HG03045 (cell line): ENCODE measurements around the gene GDPD5.
"Not testable (repeated sequence)": the region's sequence is repeated elsewhere in the genome, so short reads cannot be mapped to it uniquely, and the experiment has no call there.

ENCODE experiments used
- ATAC-seq: cut with Tn5 transposase; IDR thresholded peaks from one replicate; pipeline ENCODE4 v1.9.1; 2021; ENCODE audit warnings: mild to moderate bottlenecking, moderate library complexity; ENCODE audit not compliant: unreplicated experiment

Gene GDPD5

DNA sequence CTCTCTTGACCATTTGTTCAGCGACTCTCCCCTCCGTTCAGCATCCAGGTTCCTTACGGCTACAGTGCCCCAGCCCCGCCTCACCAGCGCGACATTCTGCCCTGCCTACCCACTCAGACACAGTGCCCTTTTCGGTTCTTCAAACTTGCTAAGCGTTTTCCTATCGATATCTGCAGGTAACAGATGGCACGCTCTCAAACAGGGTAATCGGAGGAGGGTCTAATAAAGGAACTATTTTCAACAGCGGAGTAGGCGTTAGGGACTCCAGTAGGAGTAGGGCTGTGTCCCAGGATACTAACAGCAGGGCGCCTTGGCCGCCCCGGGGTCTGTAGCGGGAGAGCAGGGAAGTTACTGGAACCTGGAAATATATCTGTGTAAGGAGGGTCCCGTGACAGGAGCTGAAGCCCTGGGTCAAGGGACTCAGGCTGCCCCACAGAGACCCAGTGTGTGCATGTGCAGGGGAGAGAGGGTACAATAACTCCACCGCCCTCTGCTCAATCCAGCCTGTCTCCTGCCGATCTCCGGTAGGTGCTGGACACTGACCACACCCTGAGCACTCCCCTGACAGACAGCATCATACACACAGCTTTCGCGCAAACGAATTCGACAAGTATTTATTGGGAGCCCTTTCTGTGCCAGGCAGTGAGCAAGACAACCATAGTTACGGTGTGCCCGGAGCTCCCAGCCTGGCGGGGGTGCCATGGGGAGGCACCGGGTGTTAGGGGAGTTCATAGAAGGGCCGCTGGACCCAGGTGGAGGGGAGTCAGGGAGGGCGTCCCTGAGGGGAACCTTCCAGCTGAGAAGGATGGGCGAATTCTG, 94.8 kb downstream of the GDPD5 start:
- no peak for ATAC-seq

DNA sequence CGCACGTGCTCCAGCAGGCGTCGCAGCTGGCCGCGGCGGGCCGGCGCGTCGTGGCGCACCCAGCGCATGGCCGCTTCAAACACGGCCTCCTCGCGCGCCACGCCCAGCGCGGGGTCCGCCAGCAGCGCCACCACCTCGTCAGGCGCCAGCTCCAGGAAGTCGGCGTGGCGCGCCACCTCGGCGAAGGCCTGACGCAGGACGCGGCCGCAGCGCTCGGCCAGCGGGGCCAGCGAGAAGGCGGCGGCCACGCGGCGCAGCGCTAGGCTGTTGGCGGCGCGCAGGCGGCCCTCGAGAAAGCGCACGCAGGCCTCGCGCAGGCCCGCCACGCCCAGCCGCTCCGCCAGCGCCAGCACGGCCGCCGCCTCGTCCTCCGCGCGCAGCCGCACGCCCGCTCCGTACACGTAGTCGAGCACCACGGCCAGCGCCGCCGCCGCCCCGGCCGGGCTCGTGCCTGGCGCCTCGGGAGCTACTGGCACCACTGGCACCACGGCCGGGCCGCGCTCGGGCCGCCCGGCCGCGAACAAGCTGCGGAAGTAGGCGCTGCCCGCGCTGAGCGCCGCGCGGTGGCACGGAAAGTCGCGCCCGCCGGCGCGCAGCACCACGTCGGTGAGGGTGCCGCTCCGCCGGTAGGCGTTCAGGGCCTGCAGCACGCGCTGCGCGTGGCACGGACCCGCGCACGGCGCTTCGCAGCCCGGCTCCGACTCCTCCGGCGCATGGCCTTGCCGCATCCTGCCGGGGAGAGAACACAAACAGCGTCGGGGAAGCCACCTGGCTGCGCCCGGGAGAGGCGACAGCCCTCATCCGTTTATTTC, 95.6 kb downstream of the GDPD5 start:
- no peak for ATAC-seq

DNA sequence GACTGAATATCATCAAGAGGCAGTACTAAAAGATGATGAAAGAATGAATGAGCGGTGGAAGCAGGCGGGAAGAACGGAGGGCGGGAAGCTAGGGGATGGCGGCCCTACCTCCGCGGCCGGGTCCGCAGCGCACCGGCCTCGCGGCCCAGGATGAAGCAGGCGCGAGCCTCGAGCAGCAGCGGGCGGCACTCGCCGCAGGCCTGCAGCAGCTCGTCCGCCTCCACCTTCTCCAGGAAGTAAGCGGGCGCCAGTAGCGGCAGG, 96.2 kb downstream of the GDPD5 start:
- no peak for ATAC-seq

DNA sequence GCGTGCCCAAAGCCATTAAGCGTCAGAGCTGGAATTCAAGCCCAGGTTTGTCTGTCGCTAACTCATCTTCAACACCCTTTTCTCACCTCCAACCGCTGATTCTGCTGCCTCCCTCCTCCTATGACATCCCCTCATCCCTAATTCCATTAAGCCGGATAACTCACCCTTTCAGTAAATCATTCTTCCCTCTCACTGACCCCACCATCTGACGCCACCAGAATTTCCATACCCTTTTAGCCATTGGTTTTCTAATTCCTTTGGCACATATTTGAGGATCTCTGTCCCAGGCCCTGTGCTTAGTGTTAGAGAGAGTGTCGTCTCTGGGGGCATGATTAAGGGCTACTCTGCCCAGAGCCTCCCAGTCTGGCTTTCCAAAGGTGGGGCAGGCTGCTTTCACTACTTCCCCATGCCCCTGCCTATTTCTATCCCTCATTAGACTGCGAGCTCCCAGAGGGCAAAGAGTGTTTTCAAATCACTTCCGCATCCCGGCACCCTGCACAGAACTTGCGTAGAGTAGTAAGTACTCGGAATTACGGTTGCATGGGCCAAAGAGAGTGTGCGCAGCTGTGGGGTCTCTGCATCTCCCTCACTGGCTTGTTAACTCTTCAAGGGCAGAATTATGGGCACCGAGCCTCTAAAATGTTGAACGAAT, 96.6 kb downstream of the GDPD5 start:
- ATAC-seq, result no peak

DNA sequence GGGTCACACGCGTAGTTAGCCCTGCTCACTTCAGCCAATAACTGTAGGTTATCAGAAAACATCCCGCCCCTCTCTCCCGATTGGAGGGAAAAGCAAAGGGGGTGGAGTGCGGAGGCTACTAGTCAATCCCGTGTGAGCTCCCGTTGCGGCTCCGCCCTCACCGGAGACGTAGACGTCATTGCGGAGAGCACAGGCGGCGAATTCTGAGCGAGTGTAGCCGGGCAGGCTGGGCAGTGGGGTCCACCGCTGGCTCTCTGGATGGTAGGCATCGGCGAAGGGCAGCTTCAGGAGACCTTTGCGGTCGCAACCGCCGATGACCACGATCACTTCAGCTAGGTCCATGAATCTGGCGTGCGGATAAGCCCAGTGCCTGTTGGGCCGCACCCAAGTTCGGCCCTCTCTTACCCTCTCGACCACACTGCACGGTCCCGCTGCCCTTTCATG, 97.4 kb downstream of the GDPD5 start:
- peak; percentile 74 for ATAC-seq

DNA sequence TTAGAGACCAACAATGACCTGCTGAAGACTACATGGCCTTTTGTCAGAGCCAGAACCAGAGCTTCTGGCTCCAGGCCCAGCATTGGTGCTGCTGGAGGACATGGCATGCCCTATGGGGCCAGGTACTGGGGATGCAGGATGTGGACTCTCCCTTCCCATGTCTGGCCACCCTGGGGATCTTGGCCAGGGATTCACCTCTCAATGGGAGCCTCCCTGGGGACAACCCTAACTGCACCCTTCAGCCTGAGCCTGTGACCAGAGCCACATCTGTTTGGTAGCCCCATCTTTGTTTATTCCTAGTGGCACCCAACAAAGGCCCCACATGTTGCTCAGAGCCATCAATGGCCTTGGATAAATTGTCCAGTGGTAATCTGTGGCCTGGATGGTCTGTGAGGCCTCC, 98.6 kb downstream of the GDPD5 start:
- ATAC-seq, result no peak

DNA sequence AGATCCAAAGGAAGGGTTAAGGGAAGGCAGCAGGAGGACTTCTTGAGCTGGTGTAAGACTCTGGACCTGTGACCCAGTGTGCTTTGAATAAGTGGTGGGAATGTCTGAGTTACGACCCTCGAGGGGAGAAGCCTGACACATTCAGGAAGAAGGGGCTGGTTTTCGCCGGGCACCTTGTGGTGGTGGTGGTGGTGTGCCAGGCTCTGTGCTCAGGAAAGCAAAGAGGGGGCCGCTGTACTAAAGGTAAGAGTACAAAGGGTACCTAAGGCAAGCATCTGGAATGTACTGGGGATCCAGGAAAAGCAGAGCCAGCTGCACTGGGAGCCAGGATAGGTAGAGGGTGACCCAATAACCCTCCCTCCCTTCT, 99.0 kb downstream of the GDPD5 start:
- ATAC-seq, result no peak

DNA sequence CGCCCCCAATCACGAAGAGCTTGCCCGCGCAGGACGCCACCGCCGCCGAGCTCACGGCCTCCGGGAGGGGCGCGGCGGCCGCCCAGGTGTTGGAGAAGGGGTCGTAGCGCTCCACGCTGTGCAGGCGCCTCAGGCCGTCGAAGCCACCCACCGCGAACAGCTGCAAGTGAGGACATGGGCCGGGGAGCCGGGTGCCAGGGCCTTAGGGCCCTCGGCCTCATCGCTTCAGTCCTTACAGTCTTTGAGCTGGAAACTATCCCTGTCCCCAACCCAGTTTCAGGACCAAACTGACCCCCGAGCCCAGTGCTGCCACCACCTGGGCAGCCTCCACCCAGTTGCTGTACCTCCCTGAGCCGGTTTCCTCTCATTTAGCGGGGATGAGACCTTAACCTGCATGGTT, 100.3 kb downstream of the GDPD5 start:
- ATAC-seq, result no peak

DNA sequence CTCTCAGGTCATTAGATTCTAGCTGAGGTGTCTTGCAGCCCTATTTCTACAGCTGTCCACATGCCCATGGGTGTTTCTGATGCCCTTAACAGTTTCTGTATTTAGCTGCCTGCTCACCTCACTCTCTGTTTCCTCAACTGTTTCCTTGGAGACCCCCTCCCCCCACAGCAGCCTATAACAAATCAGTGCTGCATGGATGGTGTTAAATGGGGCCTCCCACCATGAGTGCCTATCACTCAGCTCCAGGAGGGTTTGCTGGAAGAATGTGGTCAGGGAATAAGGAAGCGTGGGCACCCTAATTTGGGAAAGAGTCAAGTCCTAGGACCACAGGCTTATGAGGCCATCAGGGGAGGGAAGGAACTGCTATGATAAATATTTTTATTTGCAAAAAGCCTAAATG, 101.3 kb downstream of the GDPD5 start:
- no peak for ATAC-seq

DNA sequence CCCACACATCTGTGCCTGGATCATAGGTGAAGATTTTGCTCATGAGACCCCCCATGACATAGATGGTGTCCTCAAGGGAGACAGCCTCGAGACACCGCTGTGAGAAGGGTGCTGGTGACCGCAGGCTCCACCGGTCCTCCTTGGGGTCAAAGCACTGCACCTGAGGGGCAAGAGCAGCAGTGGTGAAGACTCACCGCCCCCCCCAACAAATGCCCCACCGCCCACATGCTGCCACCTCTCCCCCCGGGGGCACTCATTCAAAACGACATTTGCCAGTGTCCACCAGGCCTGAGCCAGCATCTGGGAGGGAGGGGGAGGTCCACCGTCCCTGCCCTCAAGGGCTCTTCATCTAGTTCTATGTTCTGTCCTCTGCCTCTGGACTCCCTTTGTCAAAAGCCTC, 102.0 kb downstream of the GDPD5 start:
- ATAC-seq, result no peak

DNA sequence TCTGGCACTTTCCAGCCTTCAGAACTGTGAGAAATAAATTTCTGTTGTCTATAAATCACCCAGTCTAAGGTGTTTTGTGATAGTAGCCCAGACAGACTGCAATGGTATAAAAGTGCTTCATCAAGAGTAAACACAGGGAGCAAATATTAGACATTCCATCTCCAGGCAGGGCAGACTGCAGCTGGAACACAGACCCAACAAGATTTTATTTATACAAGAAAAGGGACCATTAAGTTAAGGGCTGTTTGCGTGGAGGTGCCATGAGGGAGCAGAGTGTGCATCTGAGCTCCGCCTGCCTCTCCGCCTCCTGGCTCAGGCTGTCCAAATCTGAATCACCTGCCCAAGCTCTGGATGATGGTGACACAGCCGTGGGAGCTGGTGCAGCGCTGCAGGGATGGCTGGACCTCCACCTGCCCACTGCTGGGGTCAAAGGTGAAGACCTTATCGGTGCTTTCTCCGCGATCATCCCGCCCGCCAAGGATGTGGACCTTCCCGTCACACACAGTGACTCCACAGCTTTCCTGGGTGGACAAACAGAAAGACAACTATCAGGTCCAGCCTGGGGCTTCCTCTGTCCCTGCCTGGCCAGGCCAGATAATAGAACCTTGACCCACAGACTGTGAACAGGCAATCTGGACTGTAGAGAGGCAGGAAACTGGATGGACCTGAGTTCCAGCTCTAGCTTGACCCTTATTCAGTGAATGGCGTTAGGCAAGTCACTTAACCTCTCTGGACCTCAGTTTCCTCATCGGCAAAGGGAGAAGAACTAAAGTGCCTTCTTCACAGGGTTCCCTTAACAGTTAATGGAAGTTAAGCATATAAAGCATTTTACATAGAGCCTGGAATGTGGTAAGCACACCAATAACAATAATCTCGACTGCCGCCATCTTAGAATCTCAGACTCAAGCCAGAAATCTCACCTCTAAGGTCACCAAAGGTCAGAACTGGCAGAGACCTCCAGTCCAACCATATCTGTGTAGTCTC, 103.2 kb downstream of the GDPD5 start:
- no peak for ATAC-seq

DNA sequence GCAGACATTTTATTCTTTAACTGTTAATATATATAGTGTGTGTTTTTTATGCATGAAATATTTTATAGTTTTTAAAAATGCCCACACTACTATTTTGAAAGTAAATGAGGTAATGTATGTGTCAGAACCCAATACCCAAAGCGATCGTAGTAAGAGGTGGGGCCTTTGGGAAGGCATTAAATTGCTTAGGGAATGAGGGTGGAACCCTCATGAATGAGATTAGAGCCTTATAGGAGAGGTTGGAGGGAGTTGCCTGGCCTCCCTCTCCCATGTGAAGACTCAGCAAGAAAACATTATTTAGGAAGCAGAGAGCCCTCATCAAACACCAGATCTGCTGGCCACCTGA, 103.9 kb downstream of the GDPD5 start:
- ATAC-seq, result no peak

DNA sequence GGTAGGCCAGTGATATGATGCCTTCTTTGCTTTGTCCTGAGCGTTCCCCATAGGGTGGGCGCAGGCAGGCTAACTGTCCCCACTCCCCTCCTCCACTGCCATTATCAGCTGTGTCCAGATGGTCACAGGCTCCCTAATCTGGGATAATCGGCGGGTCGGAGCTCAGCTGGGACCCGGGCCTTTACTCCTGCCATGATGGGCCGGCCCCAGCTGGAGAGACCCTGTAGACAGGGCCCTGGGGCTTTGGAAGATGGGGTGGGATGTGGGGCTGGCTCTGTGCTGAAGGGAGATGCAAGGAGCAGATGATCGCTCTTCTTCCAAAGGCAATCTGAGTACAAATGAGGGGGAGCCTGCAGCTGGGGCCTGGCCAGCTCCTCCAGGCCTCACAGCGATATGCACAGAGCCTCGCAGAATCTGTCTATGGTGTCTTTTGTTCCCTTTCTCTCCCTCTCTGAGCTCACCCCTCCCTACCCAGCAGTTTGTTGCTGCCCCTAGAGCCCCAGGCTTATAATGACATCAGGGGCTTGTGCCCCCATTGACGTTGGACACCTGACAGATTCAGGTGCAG, 104.6 kb downstream of the GDPD5 start:
- ATAC-seq, result no peak

DNA sequence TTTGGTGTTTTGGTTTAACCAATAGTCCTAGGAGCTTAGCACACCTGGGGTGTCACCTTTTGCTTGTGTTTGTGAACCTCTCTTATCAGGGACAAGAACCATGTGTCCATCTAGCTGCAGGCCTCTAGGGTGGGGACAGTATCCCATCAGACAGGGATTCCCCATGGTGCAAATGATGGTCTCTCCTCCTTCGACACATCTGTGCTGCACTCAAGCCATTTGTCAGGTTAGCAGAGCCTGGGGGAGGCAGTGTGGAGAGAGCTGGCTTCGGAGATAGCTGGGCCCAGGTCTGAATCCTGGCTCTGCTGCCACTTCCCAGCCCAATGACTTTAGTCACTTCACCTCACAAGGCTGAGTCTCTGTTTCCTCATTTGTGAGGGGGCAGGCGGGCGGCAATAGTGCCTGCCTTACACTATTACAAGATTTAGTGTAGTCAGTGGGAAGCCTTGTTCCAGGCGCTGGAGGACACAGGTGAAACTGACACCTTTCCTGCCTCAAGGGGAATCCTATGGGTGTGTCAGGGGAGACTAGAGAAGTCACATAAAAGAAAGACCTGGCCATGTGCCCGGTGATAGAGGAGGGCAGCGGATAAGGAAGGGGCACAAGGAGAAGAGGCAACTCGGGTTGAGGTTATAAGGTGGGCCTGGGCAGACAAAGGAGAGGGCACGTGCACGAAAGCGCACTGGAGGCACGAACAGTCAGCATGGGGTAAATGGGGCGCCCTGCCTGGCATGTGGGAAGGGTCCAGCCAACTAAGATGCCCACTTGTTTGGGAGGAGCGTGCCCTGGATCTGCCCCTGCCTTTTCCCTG, 105.3 kb downstream of the GDPD5 start:
- no peak for ATAC-seq

DNA sequence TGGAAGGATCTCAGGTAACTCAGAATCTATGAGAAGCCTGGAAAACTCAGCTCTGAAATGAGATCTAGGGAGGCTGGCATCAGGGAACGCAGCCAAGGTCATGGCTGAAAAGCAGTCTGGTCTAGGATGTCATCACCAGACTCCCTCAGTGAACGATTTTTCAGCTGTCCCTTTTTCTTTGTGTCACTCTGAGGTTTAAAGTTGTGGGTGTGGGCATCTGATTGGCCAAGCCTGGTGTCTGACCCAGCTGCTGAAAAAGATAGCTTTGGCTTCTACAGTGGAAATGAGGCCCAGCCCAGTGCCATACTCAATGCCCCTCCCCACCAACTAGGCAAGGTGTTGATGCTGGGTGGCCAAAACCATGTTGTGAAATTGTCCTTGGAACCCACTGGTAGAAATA, 111.9 kb downstream of the GDPD5 start:
- no peak for ATAC-seq

DNA sequence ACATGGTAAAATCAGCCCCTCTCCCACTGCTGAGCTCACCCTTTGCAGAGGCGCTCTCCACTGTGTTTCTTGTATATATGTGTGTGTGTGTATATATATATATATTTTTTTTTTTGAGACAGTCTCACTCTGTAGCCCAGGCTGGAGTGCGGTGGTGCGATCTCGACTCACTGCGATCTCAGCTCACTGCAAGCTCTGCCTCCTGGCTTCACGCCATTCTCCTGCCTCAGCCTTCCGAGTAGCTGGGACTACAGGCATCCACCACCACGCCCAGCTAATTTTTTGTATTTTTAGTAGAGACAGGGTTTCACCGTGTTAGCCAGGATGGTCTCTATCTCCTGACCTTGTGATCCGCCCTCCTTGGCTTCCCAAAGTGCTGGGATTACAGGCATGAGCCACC, 112.6 kb downstream of the GDPD5 start:
- not testable (repeated sequence) for ATAC-seq

DNA sequence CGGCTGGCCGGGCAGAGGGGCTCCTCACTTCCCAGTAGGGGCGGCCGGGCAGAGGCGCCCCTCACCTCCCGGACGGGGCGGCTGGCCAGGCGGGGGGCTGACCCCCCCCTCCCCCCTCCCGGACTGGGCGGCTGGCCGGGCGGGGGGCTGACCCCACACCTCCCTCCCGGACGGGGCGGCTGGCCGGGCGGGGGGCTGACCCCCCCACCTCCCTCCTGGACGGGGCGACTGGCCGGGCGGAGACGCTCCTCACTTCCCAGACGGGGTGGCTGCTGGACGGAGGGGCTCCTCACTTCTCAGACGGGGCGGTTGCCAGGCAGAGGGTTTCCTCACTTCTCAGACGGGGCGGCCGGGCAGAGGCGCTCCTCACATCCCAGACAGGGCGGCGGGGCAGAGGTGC, 115.8 kb downstream of the GDPD5 start:
- not testable (repeated sequence) for ATAC-seq

DNA sequence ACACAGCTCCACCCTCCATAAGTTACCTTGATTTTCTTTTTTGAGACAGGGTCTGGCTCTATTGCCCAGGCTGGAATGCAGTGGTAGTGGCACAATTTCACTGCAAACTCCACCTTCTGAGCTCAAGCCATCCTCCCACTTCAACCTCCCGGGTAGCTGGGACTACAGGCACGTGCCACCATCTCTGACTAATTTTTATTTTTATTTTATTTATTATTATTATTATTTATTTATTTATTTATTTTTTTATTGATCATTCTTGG, 116.9 kb downstream of the GDPD5 start:
- ATAC-seq, result no peak

DNA sequence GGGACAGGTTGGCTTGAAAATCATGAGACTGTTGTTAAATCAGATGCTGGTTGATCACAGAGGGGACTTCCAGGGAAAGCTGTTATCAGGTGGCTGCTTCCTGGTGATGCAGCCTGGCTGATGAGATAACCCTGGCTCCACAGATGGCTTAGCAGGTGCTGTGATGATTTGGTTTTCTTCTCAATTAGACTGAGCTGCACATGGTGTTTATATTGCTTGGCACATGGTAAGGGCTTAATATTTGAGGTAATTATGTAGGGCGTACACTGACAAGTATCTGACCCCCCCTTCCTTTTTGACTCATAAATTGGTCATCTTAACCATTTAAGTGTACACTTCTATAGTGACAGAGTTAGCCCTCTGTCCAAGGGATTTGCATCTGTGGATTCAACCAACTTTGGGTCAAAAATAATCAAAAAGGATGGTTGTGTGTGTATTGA, 119.4 kb downstream of the GDPD5 start:
- no peak for ATAC-seq
